ENCODE measurements around the gene TRIM29. TPM values are rescaled to one million over a fixed set of nuclear protein-coding genes. Genes with fewer than 3 reads are reported as not detected.
A peak's percentile ranks its signal among the peaks of the same experiment; 100 is the strongest.

Gene TRIM29
- total RNA-seq, 1 experiment from 2014 or later: 4.3 TPM

DNA sequence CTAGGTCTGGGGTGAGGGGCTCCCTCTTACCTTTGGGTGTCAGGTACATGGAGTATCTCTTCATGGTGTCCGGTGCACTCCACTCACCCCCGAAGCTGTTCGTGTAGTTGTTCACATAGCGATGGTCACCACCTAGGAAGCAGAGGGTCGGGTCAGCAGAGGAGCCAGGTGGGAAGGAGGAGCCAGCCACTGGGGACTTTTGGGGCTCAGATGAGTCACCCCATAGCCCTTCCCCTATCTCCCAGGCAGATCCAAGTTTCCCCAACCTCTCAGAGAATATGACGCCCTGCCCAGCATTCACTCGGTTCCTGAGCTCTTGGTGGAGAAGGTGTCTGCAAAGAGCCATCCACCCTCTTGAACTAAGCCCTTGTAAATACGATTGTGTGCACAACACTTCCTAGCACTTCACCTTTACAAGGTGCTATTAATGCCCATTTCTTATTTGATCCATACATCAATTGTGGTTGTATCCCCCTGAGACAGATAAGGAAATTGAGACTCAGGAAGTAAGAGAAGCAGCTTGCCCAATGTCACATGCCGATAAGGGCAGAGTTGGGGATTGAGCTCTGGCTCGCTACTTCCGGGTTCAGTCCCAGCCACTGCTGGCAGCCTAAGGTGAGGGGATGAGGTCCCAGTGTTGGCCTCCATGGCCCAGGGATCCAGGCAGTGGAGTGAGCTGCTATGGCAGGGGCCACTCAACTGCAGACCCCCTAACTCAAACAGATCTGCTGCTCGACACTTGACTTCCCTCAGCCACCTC lies 14.8 kb downstream of the TRIM29 start:
- H3K36me3 ChIP-seq (ENCODE audit: control insufficient read depth, insufficient read depth, low read length): no peaks in the 10 kb centered on the region
- no peaks in the 10 kb centered on the region for H3K27me3 ChIP-seq (replicated peaks; ENCODE audit: control insufficient read depth, insufficient read depth, low read length)
- no peak overlapping the region for H3K27ac Mint-ChIP-seq (ENCODE audit: unreplicated experiment)
- H3K27me3 Mint-ChIP-seq (ENCODE audit: insufficient read depth, unreplicated experiment): peaks cover 7% of the 10 kb centered on the region
- H3K4me1 ChIP-seq: peaks cover 22% of the 10 kb centered on the region
- intact Hi-C loops (cut with micrococcal nuclease; ENCODE audit: unreplicated experiment): no loop called here
- H3K9me3 Mint-ChIP-seq (ENCODE audit: unreplicated experiment): no peaks in the 10 kb centered on the region
- H3K36me3 Mint-ChIP-seq (ENCODE audit: insufficient read depth, unreplicated experiment): peaks cover 6% of the 10 kb centered on the region
- peaks cover 12% of the 10 kb centered on the region for H3K4me1 Mint-ChIP-seq (ENCODE audit: low read depth, unreplicated experiment)
- no peak for DNase-seq
- no peaks in the 10 kb centered on the region for H3K9me3 ChIP-seq
- no peak overlapping the region for H3K4me3 ChIP-seq (ENCODE audit: low read depth, low read length)
- CTCF ChIA-PET: interaction anchor here (0.6 kb wide), 1 partner anchor 536 kb away, joined by 5 read pairs; no protein-coding TSS in a partner anchor
- H3K4me3 Mint-ChIP-seq (ENCODE audit: unreplicated experiment): no peak overlapping the region
- BruUV-seq (replicated peaks): no TSS peak
- POLR2A ChIA-PET: no interaction called here
- no peak for TF ChIP-seq CTCF (IDR thresholded peaks at IDR 0.05; ENCODE audit: insufficient read depth in 1 of 2, low read depth in 1 of 2, low read length in 1 of 2, severe bottlenecking in 1 of 2, unreplicated experiment in 1 of 2)

- Histone ChIP-seq H3K36me3 (ENCODE audit: control insufficient read depth, insufficient read depth, low read length) (no peaks in the 10 kb centered on the region), H3K27me3 (replicated peaks; ENCODE audit: control insufficient read depth, insufficient read depth, low read length) (no peaks in the 10 kb centered on the region), H3K4me3 (ENCODE audit: low read depth, low read length) (no peak overlapping the region), H3K4me1 (peaks cover 22% of the 10 kb centered on the region), H3K9me3 (no peaks in the 10 kb centered on the region)
- DNase-seq: peak; percentile 60 to 76
- ChIA-PET POLR2A (no interaction called here), CTCF (interaction anchor here (0.6 to 1.4 kb wide), 3 partner anchors 9 to 118 kb away, joined by 3 to 4 read pairs (median 4); partner anchors contain the start of gene POU2F3)
- peaks cover 12% of the 10 kb centered on the region for H3K4me1 Mint-ChIP-seq (ENCODE audit: low read depth, unreplicated experiment)
- TF ChIP-seq CTCF (IDR thresholded peaks at IDR 0.05; ENCODE audit: insufficient read depth in 1 of 2, low read depth in 1 of 2, low read length in 1 of 2, severe bottlenecking in 1 of 2, unreplicated experiment in 1 of 2): no peak
- H3K9me3 Mint-ChIP-seq (ENCODE audit: unreplicated experiment): no peaks in the 10 kb centered on the region
- H3K4me3 Mint-ChIP-seq (ENCODE audit: unreplicated experiment): peak overlapping the region; percentile 11
- peak overlapping the region; percentile 83 for H3K27ac Mint-ChIP-seq (ENCODE audit: unreplicated experiment)
- peaks cover 6% of the 10 kb centered on the region for H3K36me3 Mint-ChIP-seq (ENCODE audit: insufficient read depth, unreplicated experiment)
- peaks cover 4% of the 10 kb centered on the region for H3K27me3 Mint-ChIP-seq (ENCODE audit: insufficient read depth, unreplicated experiment)
- BruUV-seq (replicated peaks): no TSS peak
- intact Hi-C loops (cut with micrococcal nuclease; ENCODE audit: unreplicated experiment): no loop called here
Measured at GRCh38 chr11:120121914-120122473, 15.9 kb downstream of the TRIM29 start.

- POLR2A ChIA-PET: no interaction called here
Measured at GRCh38 chr11:120121336-120121735, 16.6 kb downstream of the TRIM29 start.

More at GRCh38 chr11:120121336-120121735, 16.6 kb downstream of the TRIM29 start:
- Histone ChIP-seq H3K9me3 (no peaks in the 10 kb centered on the region), H3K27me3 (replicated peaks; ENCODE audit: control insufficient read depth, insufficient read depth, low read length) (no peaks in the 10 kb centered on the region), H3K4me3 (ENCODE audit: low read depth, low read length) (no peak overlapping the region), H3K36me3 (ENCODE audit: control insufficient read depth, insufficient read depth, low read length) (no peaks in the 10 kb centered on the region), H3K4me1 (peaks cover 22% of the 10 kb centered on the region)
- H3K27ac Mint-ChIP-seq (ENCODE audit: unreplicated experiment): peak overlapping the region; percentile 83
- intact Hi-C loops (cut with micrococcal nuclease; ENCODE audit: unreplicated experiment): no loop called here
- TF ChIP-seq CTCF (IDR thresholded peaks at IDR 0.05; ENCODE audit: insufficient read depth in 1 of 2, low read depth in 1 of 2, low read length in 1 of 2, severe bottlenecking in 1 of 2, unreplicated experiment in 1 of 2): no peak
- no peaks in the 10 kb centered on the region for H3K27me3 Mint-ChIP-seq (ENCODE audit: insufficient read depth, unreplicated experiment)
- peaks cover 12% of the 10 kb centered on the region for H3K4me1 Mint-ChIP-seq (ENCODE audit: low read depth, unreplicated experiment)
- BruUV-seq (replicated peaks): no TSS peak
- H3K4me3 Mint-ChIP-seq (ENCODE audit: unreplicated experiment): peak overlapping the region; percentile 11
- CTCF ChIA-PET: interaction anchor here (0.6 to 1.4 kb wide), 3 partner anchors 9 to 119 kb away, joined by 3 to 4 read pairs (median 4); partner anchors contain the start of gene POU2F3
- H3K9me3 Mint-ChIP-seq (ENCODE audit: unreplicated experiment): no peaks in the 10 kb centered on the region
- peaks cover 6% of the 10 kb centered on the region for H3K36me3 Mint-ChIP-seq (ENCODE audit: insufficient read depth, unreplicated experiment)
- DNase-seq: no peak

All from Caco-2 (cell line).